WERI-Rb-1 (cell line): Measurements from ENCODE around the gene CTNNAL1.
A peak's percentile ranks its signal among the peaks of the same experiment; 100 is the strongest.
"Not testable (repeated sequence)": the region's sequence is repeated elsewhere in the genome, so short reads cannot be mapped to it uniquely, and the experiment has no call there.

ENCODE experiments used
- DNase-seq: peaks from one replicate; pipeline ENCODE4 v3.0.0-alpha.2; 2020
- H3K27ac ChIP-seq: fragments of 250-450 bp; sonication (Bioruptor Pico); 2 replicates; pipeline ENCODE4 v1.5.1; 2020; ENCODE audit warnings: mild to moderate bottlenecking, moderate library complexity
- H3K27me3 ChIP-seq: fragments of 250-450 bp; sonication (Bioruptor Pico); 2 replicates; pipeline ENCODE4 v1.5.1; 2021; ENCODE audit warnings: mild to moderate bottlenecking, low read depth, moderate library complexity; ENCODE audit not compliant: insufficient read depth, severe bottlenecking
- H3K36me3 ChIP-seq: fragments of 250-450 bp; sonication (Bioruptor Pico); 2 replicates; pipeline ENCODE4 v1.5.1; 2020; ENCODE audit warnings: mild to moderate bottlenecking, moderate library complexity
- H3K4me3 ChIP-seq: 2 replicates; pipeline ENCODE4 v1.5.1; 2011; ENCODE audit warnings: low read depth, mild to moderate bottlenecking, control low read depth, low read length
- H3K9me3 ChIP-seq: fragments of 250-450 bp; sonication (Bioruptor Pico); 2 replicates; pipeline ENCODE4 v1.5.1; 2021; ENCODE audit warnings: mild to moderate bottlenecking, moderate library complexity; ENCODE audit not compliant: severe bottlenecking
- CTCF ChIP-seq: IDR thresholded peaks from 2 replicates; pipeline ENCODE4 v1.5.1; 2011; ENCODE audit warnings: low read depth, mild to moderate bottlenecking, control low read depth, inconsistent platforms, low read length

The CTNNAL1 gene

GRCh38 chr9:108973895-108974294, 39.4 kb downstream of the CTNNAL1 start:
- H3K36me3 ChIP-seq, result peaks cover 54% of the 10 kb centered on the region
- DNase-seq, result peak; percentile 45
- peaks cover 4% of the 10 kb centered on the region for H3K9me3 ChIP-seq
- TF ChIP-seq CTCF, result no peak
- H3K27me3 ChIP-seq, result no peaks in the 10 kb centered on the region
- peak overlapping the region; percentile 75 for H3K27ac ChIP-seq
- H3K4me3 ChIP-seq, result no peak overlapping the region

- DNase-seq, result no peak
- peaks cover 42% of the 10 kb centered on the region for H3K36me3 ChIP-seq
- H3K27me3 ChIP-seq, result no peaks in the 10 kb centered on the region
- peak overlapping the region; percentile 25 for H3K4me3 ChIP-seq
- H3K9me3 ChIP-seq, result peaks cover 4% of the 10 kb centered on the region
- peak overlapping the region; percentile 75 for H3K27ac ChIP-seq
- TF ChIP-seq CTCF, result no peak
Measured at GRCh38 chr9:108972626-108973209, 40.6 kb downstream of the CTNNAL1 start.

GRCh38 chr9:108972186-108972585, 41.1 kb downstream of the CTNNAL1 start:
- DNase-seq, result peak; percentile 41
- Histone ChIP-seq H3K27me3 (no peaks in the 10 kb centered on the region), H3K27ac (peak overlapping the region; percentile 75), H3K9me3 (peaks cover 4% of the 10 kb centered on the region), H3K4me3 (peak overlapping the region; percentile 25), H3K36me3 (peaks cover 38% of the 10 kb centered on the region)
- TF ChIP-seq CTCF, result no peak

- not testable (repeated sequence) for DNase-seq, H3K9me3 ChIP-seq, H3K4me3 ChIP-seq, H3K27me3 ChIP-seq
- peak overlapping the region; percentile 75 for H3K27ac ChIP-seq
- H3K36me3 ChIP-seq, result peaks cover 41% of the 10 kb centered on the region
Measured at GRCh38 chr9:108971392-108971791, 41.9 kb downstream of the CTNNAL1 start.

GRCh38 chr9:108967916-108968315, 45.4 kb downstream of the CTNNAL1 start:
- peaks cover 4% of the 10 kb centered on the region for H3K9me3 ChIP-seq
- peak overlapping the region; percentile 79 for H3K27ac ChIP-seq
- no peak for TF ChIP-seq CTCF
- H3K27me3 ChIP-seq, result no peaks in the 10 kb centered on the region
- H3K36me3 ChIP-seq, result peaks cover 61% of the 10 kb centered on the region
- no peak overlapping the region for H3K4me3 ChIP-seq
- no peak for DNase-seq

GRCh38 chr9:108963459-108964143, 49.7 kb downstream of the CTNNAL1 start:
- H3K9me3 ChIP-seq, result no peaks in the 10 kb centered on the region
- no peak overlapping the region for H3K4me3 ChIP-seq
- H3K36me3 ChIP-seq, result peaks cover 70% of the 10 kb centered on the region
- no peak for DNase-seq
- H3K27ac ChIP-seq, result no peak overlapping the region
- H3K27me3 ChIP-seq, result no peaks in the 10 kb centered on the region
- no peak for TF ChIP-seq CTCF
